GM12878 (cell line): ENCODE data around the gene IFT88. TPM values are rescaled to one million over a fixed set of nuclear protein-coding genes. Genes with fewer than 3 reads are reported as not detected.

Source experiments
- ATAC-seq: fragments of 200-7000 bp; cut with Tn5 transposase; 3 replicates; pipeline ENCODE4 v1.9.1; 2020; ENCODE audit warnings: mild to moderate bottlenecking, moderate library complexity
- BruUV-seq: library from RNA; stranded (reverse); fragments of 400-500 nt; replicated peaks from 2 replicates; lab custom pipeline; 2021; lab: Mats Ljungman, UMichigan
- CTCF ChIA-PET: fragments of 300-600 bp; sonication (Branson Sonifier 250); formaldehyde crosslinking; extraction: SDS; loops from one replicate; lab custom pipeline; 2021; ENCODE audit warnings: inconsistent platforms; lab: Yijun Ruan, JAX
- POLR2A ChIA-PET: fragments of 350-600 bp; formaldehyde crosslinking; extraction: SDS; loops from one replicate; lab custom pipeline; 2021; ENCODE audit warnings: inconsistent platforms; lab: Charles Lee
- RAD21 ChIA-PET: fragments of 300-600 bp; sonication (Branson Sonifier 250); formaldehyde crosslinking; loops from one replicate; lab custom pipeline; 2023; ENCODE audit warnings: antibody characterized with exemption; ENCODE audit not compliant: unreplicated experiment; lab: Charles Lee
- SMC1A ChIA-PET: fragments of 300-600 bp; sonication (Branson Sonifier 250); formaldehyde crosslinking; loops from one replicate; lab custom pipeline; 2023; ENCODE audit not compliant: unreplicated experiment, uncharacterized antibody; lab: Charles Lee
- DNase-seq: peaks from one replicate; pipeline ENCODE4 v3.0.0-alpha.2; 2011; ENCODE audit warnings: low read depth, low spot score
- FAIRE-seq: peaks from 3 replicates; lab custom pipeline; 2011; peaks lifted over from hg19 to GRCh38; lab: Jason Lieb, UNC
- H2AFZ ChIP-seq: 2 replicates; pipeline ENCODE4 v1.6.0; 2011; ENCODE audit warnings: low read depth, low read length, control low read depth; ENCODE audit not compliant: control insufficient read depth
- H3K27ac ChIP-seq: 2 replicates; pipeline ENCODE4 v1.5.1; 2011; ENCODE audit warnings: control low read depth; ENCODE audit not compliant: control insufficient read depth, insufficient read depth
- H3K27me3 ChIP-seq, 2 experiments: replicated peaks in 1 of 2; 2 replicates each; pipeline versions ENCODE4 v1.6.0 to v1.6.1; 2011; ENCODE audit warnings: low read length in 1 of 2; ENCODE audit not compliant: control insufficient read depth in 2 of 2, insufficient read depth in 2 of 2
- H3K36me3 ChIP-seq, 2 experiments: 2 replicates each; pipeline ENCODE4 v1.5.1; 2011; ENCODE audit warnings: low read length in 1 of 2; ENCODE audit not compliant: control insufficient read depth in 2 of 2, insufficient read depth in 2 of 2
- H3K4me1 ChIP-seq: 2 replicates; pipeline ENCODE4 v1.6.1; 2011; ENCODE audit warnings: mild to moderate bottlenecking, low read length, moderate library complexity, mixed read lengths; ENCODE audit not compliant: control insufficient read depth, insufficient read depth
- H3K4me2 ChIP-seq: 2 replicates; pipeline ENCODE4 v1.6.0; 2011; ENCODE audit warnings: control low read depth; ENCODE audit not compliant: control insufficient read depth, insufficient read depth
- H3K4me3 ChIP-seq: fragments of 200-600 bp; sonication (generic); 2 replicates; pipeline ENCODE4 v1.5.1; 2016
- H3K79me2 ChIP-seq: 2 replicates; pipeline ENCODE4 v1.6.0; 2011; ENCODE audit warnings: low read length; ENCODE audit not compliant: control insufficient read depth, insufficient read depth
- H3K9ac ChIP-seq: 2 replicates; pipeline ENCODE4 v1.8.0; 2011; ENCODE audit warnings: low read length, control low read depth, mixed read lengths; ENCODE audit not compliant: control insufficient read depth, insufficient read depth
- H3K9me3 ChIP-seq: replicated peaks from 3 replicates; pipeline ENCODE4 v1.5.1; 2011; ENCODE audit warnings: mild to moderate bottlenecking, low read length; ENCODE audit not compliant: control insufficient read depth, insufficient read depth
- H4K20me1 ChIP-seq: 2 replicates; pipeline ENCODE4 v1.6.0; 2011; ENCODE audit not compliant: control insufficient read depth, insufficient read depth
- ATF2 ChIP-seq: IDR thresholded peaks from 2 replicates; pipeline ENCODE4 v1.6.1; 2012; ENCODE audit warnings: low read length, inconsistent platforms
- ATF7 ChIP-seq: fragments of 450-650 bp; IDR thresholded peaks from 2 replicates; pipeline ENCODE4 v1.6.1; 2016; ENCODE audit warnings: low read depth, mild to moderate bottlenecking
- BHLHE40 ChIP-seq, 2 experiments: fragments of 450-650 bp in 1 of 2; IDR thresholded peaks; 2 replicates each; pipeline ENCODE4 v1.6.1; 2011 to 2017; ENCODE audit warnings: low read depth in 2 of 2, borderline replicate concordance in 1 of 2, improper control_type of control experiment in 1 of 2, low read length in 1 of 2, mild to moderate bottlenecking in 1 of 2
- EED ChIP-seq: sonication (generic); IDR thresholded peaks from 2 replicates; pipeline ENCODE4 v1.6.1; 2016; ENCODE audit warnings: antibody characterized with exemption, low read depth
- FOS ChIP-seq: IDR thresholded peaks from 3 replicates; pipeline ENCODE4 v1.6.1; 2011; ENCODE audit warnings: borderline replicate concordance; ENCODE audit not compliant: insufficient read length; ENCODE audit errors: extremely low read depth
- GATAD2B ChIP-seq: fragments of 450-650 bp; conservative IDR thresholded peaks from 2 replicates; pipeline ENCODE4 v1.6.1; 2017; ENCODE audit warnings: low read depth, mild to moderate bottlenecking, moderate library complexity
- HDAC2 ChIP-seq: fragments of 200-600 bp; sonication (generic); IDR thresholded peaks from 2 replicates; pipeline ENCODE4 v1.6.1; 2017
- IKZF1 ChIP-seq: fragments of 450-650 bp; conservative IDR thresholded peaks from 2 replicates; pipeline ENCODE4 v1.6.1; 2017; ENCODE audit warnings: antibody characterized with exemption, mild to moderate bottlenecking
- JUNB ChIP-seq: IDR thresholded peaks from 2 replicates; pipeline ENCODE4 v1.6.1; 2016; ENCODE audit warnings: antibody characterized with exemption, mild to moderate bottlenecking
- JUND ChIP-seq: IDR thresholded peaks from 2 replicates; pipeline ENCODE4 v1.6.1; 2012; ENCODE audit warnings: low read depth, mild to moderate bottlenecking, low read length, improper control_type of control experiment, moderate library complexity
- KAT2A ChIP-seq: conservative IDR thresholded peaks from 2 replicates; pipeline ENCODE4 v1.6.1; 2011; ENCODE audit warnings: low read depth, low read length; ENCODE audit not compliant: control insufficient read depth
- MTA3 ChIP-seq: IDR thresholded peaks from 2 replicates; pipeline ENCODE4 v1.6.1; 2012; ENCODE audit warnings: low read length, inconsistent platforms, borderline replicate concordance
- MXI1 ChIP-seq: fragments of 150-350 bp; IDR thresholded peaks from 2 replicates; pipeline ENCODE4 v1.6.1; 2011; ENCODE audit warnings: low read depth, mild to moderate bottlenecking, inconsistent platforms, low read length, improper control_type of control experiment
- PAX5 ChIP-seq: IDR thresholded peaks from 2 replicates; pipeline ENCODE4 v1.6.1; 2011; ENCODE audit warnings: low read depth, low read length, borderline replicate concordance
- PKNOX1 ChIP-seq: fragments of 450-650 bp; IDR thresholded peaks from 2 replicates; pipeline ENCODE4 v1.6.1; 2016; ENCODE audit warnings: mild to moderate bottlenecking
- SIN3A ChIP-seq: IDR thresholded peaks from 2 replicates; pipeline ENCODE4 v1.6.1; 2012; ENCODE audit warnings: low read depth, low read length, improper control_type of control experiment
- SUZ12 ChIP-seq: fragments of 200-600 bp; sonication (generic); IDR thresholded peaks from one replicate; pipeline ENCODE4 v1.6.1; 2018; ENCODE audit warnings: antibody characterized with exemption, mild to moderate bottlenecking; ENCODE audit not compliant: unreplicated experiment
- ZNF384 ChIP-seq: IDR thresholded peaks from 2 replicates; pipeline ENCODE4 v1.6.1; 2012; ENCODE audit warnings: low read depth, mild to moderate bottlenecking, low read length, improper control_type of control experiment, borderline replicate concordance
- WGBS: methylation state at CpG from one replicate; pipeline ENCODE4 v1.1.6; 2016; ENCODE audit warnings: low lambda C conversion rate; ENCODE audit not compliant: insufficient replicate concordance, insufficient coverage; ENCODE audit errors: missing lambda C conversion rate; 5-methylcytosine and 5-hydroxymethylcytosine counted together
- in situ Hi-C: fragments of 300-500 bp; cut with MboI; formaldehyde crosslinking; loops from 9 replicates; pipeline ENCODE4 v1.14.3; 2018; ENCODE audit warnings: mixed read lengths
- intact Hi-C: fragments of 100-400 bp; cut with micrococcal nuclease; formaldehyde crosslinking; loops from one replicate; pipeline ENCODE4 v1.14.2; 2022; ENCODE audit not compliant: unreplicated experiment
- polyA plus RNA-seq, 11 experiments: library from polyadenylated mRNA; depleted of rRNA in 4 of 11; unstranded in 6 of 11; stranded (reverse) in 5 of 11; fragments of >200 nt; fragmentation: Nextera tagmentation in 4 of 11; fragmentation: Illumina TruSeq in 1 of 11; extraction: Ambion mirVana in 4 of 11; extraction: Trizol in 1 of 11; gene quantifications; 1 replicate in 1 of 11; 2 replicates in 10 of 11; pipeline versions ENCODE4 v1.2.1 to v1.2.3, GENCODE V29; 2011 to 2016; ENCODE audit warnings: inconsistent platforms in 2 of 11, missing spikeins in 2 of 11, low read depth in 1 of 11
- total RNA-seq, 4 experiments: library from RNA; depleted of rRNA in 3 of 4; stranded (reverse); fragments of >200 nt in 3 of 4; fragmentation: Illumina TruSeq in 1 of 4; extraction: Trizol in 1 of 4; gene quantifications; 2 replicates each; pipeline versions ENCODE4 v1.2.1 to v1.2.3, GENCODE V29; 2013 to 2021

Gene IFT88
- total and polyA plus RNA-seq, 10 of the 15 experiments (the other 5 are each of a cell fraction or from before 2014, with no cell fraction given) = 2.9 to 5.6 (median 4.1) TPM

GRCh38 chr13:20633802-20634201 is 66.8 kb downstream of the IFT88 start (continued):
- TF ChIP-seq JUND (no peak), KAT2A (no peak), HDAC2 (no peak), ATF7 (no peak), PKNOX1 (no peak)

GRCh38 chr13:20636079-20636478 is 69.1 kb downstream of the IFT88 start:
- no peak overlapping the region for H3K4me2 ChIP-seq
- H3K36me3 ChIP-seq = no peaks in the 10 kb centered on the region
- no peaks in the 10 kb centered on the region for H3K9me3 ChIP-seq
- no peaks in the 10 kb centered on the region for H3K79me2 ChIP-seq
- in situ Hi-C loops = no loop called here
- FAIRE-seq (no peak), DNase-seq (no peak), ATAC-seq (no peak)
- BruUV-seq = no TSS peak
- H4K20me1 ChIP-seq = no peaks in the 10 kb centered on the region
- H3K4me1 ChIP-seq = no peaks in the 10 kb centered on the region
- H3K9ac ChIP-seq = no peak overlapping the region
- intact Hi-C loops = no loop called here
- no peaks in the 10 kb centered on the region for H3K27me3 ChIP-seq
- TF ChIP-seq JUNB = no peak
- no peak for TF ChIP-seq PKNOX1
- TF ChIP-seq ATF2 = no peak
- no peak for TF ChIP-seq MXI1
- TF ChIP-seq IKZF1 = no peak
- no peak for TF ChIP-seq SIN3A
- TF ChIP-seq MTA3 = no peak
- no peak for TF ChIP-seq EED
- TF ChIP-seq ZNF384 = no peak
- TF ChIP-seq BHLHE40 (IDR thresholded peaks at IDR 0.05; ENCODE audit: borderline replicate concordance in 1 of 2, low read depth in 2 of 2, low read length in 1 of 2) = no peak
- no peak for TF ChIP-seq GATAD2B
- TF ChIP-seq SUZ12 = no peak
- no peak for TF ChIP-seq FOS
- TF ChIP-seq PAX5 = no peak
- H3K4me3 ChIP-seq = no peak overlapping the region
- H2AFZ ChIP-seq = no peak overlapping the region
- no peak overlapping the region for H3K27ac ChIP-seq
- ChIA-PET CTCF (no interaction called here), RAD21 (no interaction called here), POLR2A (no interaction called here), SMC1A (no interaction called here)
- 100% methylated on average over 1 of the region's 1 CpG for WGBS
